Neural progenitor cell (in vitro differentiated cells): ENCODE measurements around the gene KLHL7.

Source experiments
- CTCF ChIP-seq: fragments of 200-600 bp; sonication (generic); IDR thresholded peaks from 2 replicates; pipeline ENCODE4 v1.5.1; 2017; ENCODE audit warnings: antibody characterized with exemption, mild to moderate bottlenecking
- EZH2 ChIP-seq: fragments of 200-600 bp; sonication (generic); IDR thresholded peaks from 2 replicates; pipeline ENCODE4 v1.6.1; 2017; ENCODE audit warnings: antibody characterized with exemption, mild to moderate bottlenecking, moderate library complexity

DNA sequence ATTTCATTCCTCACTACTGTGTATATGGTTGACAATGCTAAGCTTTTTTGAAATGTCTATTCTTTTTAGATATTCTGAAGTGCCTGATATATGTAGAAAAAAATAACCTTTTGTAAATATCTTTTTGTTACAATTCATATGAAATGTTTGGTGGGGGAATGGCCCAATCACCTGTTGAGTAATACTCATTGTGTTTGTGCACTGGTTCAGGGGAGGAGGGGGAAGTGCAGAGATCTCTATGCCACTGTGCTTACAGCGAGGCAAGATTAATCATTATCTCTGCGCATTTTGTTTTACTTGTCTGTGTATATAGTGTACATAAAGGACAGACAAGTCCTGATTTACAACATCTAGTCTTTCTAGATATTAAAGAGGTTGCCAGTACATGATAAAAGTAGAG, 101.4 kb downstream of the KLHL7 start:
- TF ChIP-seq EZH2 (no peak), CTCF (no peak)
